CD4-positive, alpha-beta T cell treated with Interleukin-2 at 100 ng/mL for 4 hours (primary cell): ENCODE results near the gene ARMC10.
"Not testable (repeated sequence)": the region's sequence is repeated elsewhere in the genome, so short reads cannot be mapped to it uniquely, and the experiment has no call there.

Experiments
- DNase-seq: peaks from one replicate; pipeline ENCODE4 v3.0.0-alpha.2; 2020; ENCODE audit warnings: low spot score

The ARMC10 gene

GRCh38 chr7:103124429-103124979 is 49.6 kb downstream of the ARMC10 start:
- DNase-seq, result no peak

GRCh38 chr7:103127006-103127405 is 52.1 kb downstream of the ARMC10 start:
- DNase-seq, result no peak

- DNase-seq, result no peak
Observed at GRCh38 chr7:103129702-103130549, 55.0 kb downstream of the ARMC10 start.

- DNase-seq, result no peak
Observed at GRCh38 chr7:103130901-103131624, 56.1 kb downstream of the ARMC10 start.

GRCh38 chr7:103132995-103133688 is 58.2 kb downstream of the ARMC10 start:
- DNase-seq, result no peak

GRCh38 chr7:103134836-103135554 is 60.1 kb downstream of the ARMC10 start:
- no peak for DNase-seq

GRCh38 chr7:103140061-103140460 is 65.1 kb downstream of the ARMC10 start:
- no peak for DNase-seq

GRCh38 chr7:103140685-103141084 is 65.7 kb downstream of the ARMC10 start:
- no peak for DNase-seq

- DNase-seq, result no peak
Observed at GRCh38 chr7:103141753-103142404, 66.9 kb downstream of the ARMC10 start.

- no peak for DNase-seq
Observed at GRCh38 chr7:103142494-103142893, 67.6 kb downstream of the ARMC10 start.

- no peak for DNase-seq
Observed at GRCh38 chr7:103143868-103144267, 68.9 kb downstream of the ARMC10 start.

- DNase-seq, result not testable (repeated sequence)
Observed at GRCh38 chr7:103144754-103145153, 69.8 kb downstream of the ARMC10 start.

- no peak for DNase-seq
Observed at GRCh38 chr7:103148131-103148993, 73.4 kb downstream of the ARMC10 start.
